ENCODE results near the gene TRIM46.
A peak's percentile ranks its signal among the peaks of the same experiment; 100 is the strongest.

The TRIM46 gene

GRCh38 chr1:155205969-155206593 lies 32.4 kb downstream of the TRIM46 start:
- Histone ChIP-seq H2AFZ (ENCODE audit: low read depth) (no peak overlapping the region), H3K36me3 (ENCODE audit: insufficient read depth) (no peaks in the 10 kb centered on the region)
- no peak for TF ChIP-seq CTCF (conservative IDR thresholded peaks at IDR 0.05; ENCODE audit: low read depth, low read length)

GRCh38 chr1:155206891-155207805 lies 33.5 kb downstream of the TRIM46 start:
- Histone ChIP-seq H3K36me3 (ENCODE audit: insufficient read depth) (no peaks in the 10 kb centered on the region), H3K27ac (peak overlapping the region; percentile 36), H3K4me1 (ENCODE audit: low read depth, poor library complexity, severe bottlenecking) (peaks cover 29% of the 10 kb centered on the region), H3K9ac (peak overlapping the region; percentile 29; the same call in 1 of the 2 replicates), H2AFZ (ENCODE audit: low read depth) (peak overlapping the region; percentile 62), H3K4me3 (IDR thresholded peaks at IDR 0.05; ENCODE audit: insufficient read depth, low read depth, low read length) (no peak overlapping the region), H3K4me2 (peak overlapping the region; percentile 99), H4K20me1 (ENCODE audit: insufficient read depth) (no peaks in the 10 kb centered on the region), H3K79me2 (ENCODE audit: insufficient read depth, low read depth) (0 out of 2 replicates have a peak, but pooled peaks cover 5% of the 10 kb centered on the region), H3K27me3 (ENCODE audit: insufficient read depth, low read depth) (no peaks in the 10 kb centered on the region)
- peak; percentile 100 for TF ChIP-seq CTCF (conservative IDR thresholded peaks at IDR 0.05; ENCODE audit: low read depth, low read length)

More at GRCh38 chr1:155205969-155206593, 32.4 kb downstream of the TRIM46 start:
- Histone ChIP-seq H3K79me2 (ENCODE audit: insufficient read depth, low read depth) (0 out of 2 replicates have a peak, but pooled peaks cover 5% of the 10 kb centered on the region), H3K4me3 (IDR thresholded peaks at IDR 0.05; ENCODE audit: insufficient read depth, low read depth, low read length) (no peak overlapping the region), H3K27me3 (ENCODE audit: insufficient read depth, low read depth) (no peaks in the 10 kb centered on the region), H3K27ac (no peak overlapping the region), H3K4me2 (no peak overlapping the region), H4K20me1 (ENCODE audit: insufficient read depth) (no peaks in the 10 kb centered on the region), H3K9ac (no peak overlapping the region), H3K4me1 (ENCODE audit: low read depth, poor library complexity, severe bottlenecking) (peaks cover 29% of the 10 kb centered on the region)

DNA sequence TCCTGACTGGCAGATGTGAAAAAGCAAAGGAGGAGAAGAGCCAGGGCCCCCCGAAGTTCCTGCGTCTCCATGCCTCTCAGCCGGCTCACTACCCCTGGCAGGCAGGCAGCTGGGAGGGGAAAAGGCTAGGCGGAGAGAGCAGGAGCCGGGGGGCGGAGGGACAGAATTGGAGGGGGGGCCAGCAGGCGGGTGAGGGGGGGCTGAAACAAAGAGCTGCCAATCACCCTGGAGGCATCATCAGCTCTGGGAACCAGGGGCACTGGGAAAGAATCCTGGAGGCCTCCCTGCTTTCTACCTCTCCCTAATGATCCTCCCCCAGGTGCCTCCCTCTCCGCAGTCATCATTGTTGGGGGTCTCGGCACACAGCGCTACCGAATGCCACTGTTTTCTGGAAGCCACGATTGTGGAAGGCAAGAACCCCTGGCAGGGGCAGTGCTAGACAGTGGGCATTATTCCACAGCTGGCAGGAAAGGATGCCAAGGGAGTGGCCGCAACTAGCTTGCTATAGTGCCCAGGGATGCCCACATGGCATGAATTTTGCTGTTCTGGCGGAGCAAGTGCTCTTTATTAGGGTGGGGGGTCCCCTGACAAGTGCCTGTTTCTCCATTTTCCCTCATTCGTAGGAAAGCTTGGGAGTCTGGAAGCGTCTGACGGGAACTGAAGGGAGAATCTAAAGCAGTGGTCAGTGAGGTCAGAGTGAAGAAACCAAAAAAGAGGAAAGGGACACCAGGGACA lies 34.3 kb downstream of the TRIM46 start, which contains the start of gene THBS3:
Gene THBS3 (minus strand): TSS at position 92 of the 735 bp plus-strand sequence. CDS start 21 bp downstream, at position 71.
- Histone ChIP-seq H4K20me1 (ENCODE audit: insufficient read depth) (no peaks in the 10 kb centered on the region), H3K4me2 (peak within 1 kb of the TSS; percentile 99), H3K4me1 (ENCODE audit: low read depth, poor library complexity, severe bottlenecking) (peaks cover 29% of the 10 kb centered on the region), H3K36me3 (ENCODE audit: insufficient read depth) (no peaks in the 10 kb centered on the region), H3K27me3 (ENCODE audit: insufficient read depth, low read depth) (no peaks in the 10 kb centered on the region), H3K9ac (peak within 1 kb of the TSS; percentile 99), H3K27ac (peak within 1 kb of the TSS; percentile 95), H2AFZ (ENCODE audit: low read depth) (peak within 1 kb of the TSS; percentile 79), H3K4me3 (IDR thresholded peaks at IDR 0.05; ENCODE audit: insufficient read depth, low read depth, low read length) (peak within 1 kb of the TSS; percentile 99), H3K79me2 (ENCODE audit: insufficient read depth, low read depth) (0 out of 2 replicates have a peak, but pooled peaks cover 5% of the 10 kb centered on the region)
- TF ChIP-seq CTCF (conservative IDR thresholded peaks at IDR 0.05; ENCODE audit: low read depth, low read length) = no peak
